WTC11 (cell line): ENCODE results near the gene LEUTX.

Source experiments
- SP1 ChIP-seq: sonication (generic); formaldehyde crosslinking; conservative IDR thresholded peaks from 2 replicates; pipeline ENCODE4 v1.8.1; 2022; ENCODE audit warnings: missing genetic modification reagents
- USF2 ChIP-seq: sonication (generic); formaldehyde crosslinking; IDR thresholded peaks from 2 replicates; pipeline ENCODE4 v1.8.1; 2023; ENCODE audit warnings: mild to moderate bottlenecking, missing genetic modification reagents, moderate library complexity
- ZNF317 ChIP-seq: sonication (generic); formaldehyde crosslinking; IDR thresholded peaks from 2 replicates; pipeline ENCODE4 v1.8.1; 2023; ENCODE audit warnings: low read depth, mild to moderate bottlenecking, moderate library complexity, missing genetic modification reagents, borderline replicate concordance
- TF ChIP-seq, protein P1 (sequence below): fragments of 200-600 bp; IDR thresholded peaks from 2 replicates; pipeline ENCODE4 v1.8.0; 2022; ENCODE audit warnings: antibody characterized with exemption

GRCh38 chr19:39830847-39831246, 52.2 kb downstream of the LEUTX start:
- TF ChIP-seq, protein P1, sequence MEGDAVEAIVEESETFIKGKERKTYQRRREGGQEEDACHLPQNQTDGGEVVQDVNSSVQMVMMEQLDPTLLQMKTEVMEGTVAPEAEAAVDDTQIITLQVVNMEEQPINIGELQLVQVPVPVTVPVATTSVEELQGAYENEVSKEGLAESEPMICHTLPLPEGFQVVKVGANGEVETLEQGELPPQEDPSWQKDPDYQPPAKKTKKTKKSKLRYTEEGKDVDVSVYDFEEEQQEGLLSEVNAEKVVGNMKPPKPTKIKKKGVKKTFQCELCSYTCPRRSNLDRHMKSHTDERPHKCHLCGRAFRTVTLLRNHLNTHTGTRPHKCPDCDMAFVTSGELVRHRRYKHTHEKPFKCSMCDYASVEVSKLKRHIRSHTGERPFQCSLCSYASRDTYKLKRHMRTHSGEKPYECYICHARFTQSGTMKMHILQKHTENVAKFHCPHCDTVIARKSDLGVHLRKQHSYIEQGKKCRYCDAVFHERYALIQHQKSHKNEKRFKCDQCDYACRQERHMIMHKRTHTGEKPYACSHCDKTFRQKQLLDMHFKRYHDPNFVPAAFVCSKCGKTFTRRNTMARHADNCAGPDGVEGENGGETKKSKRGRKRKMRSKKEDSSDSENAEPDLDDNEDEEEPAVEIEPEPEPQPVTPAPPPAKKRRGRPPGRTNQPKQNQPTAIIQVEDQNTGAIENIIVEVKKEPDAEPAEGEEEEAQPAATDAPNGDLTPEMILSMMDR, result no peak
- no peak for TF ChIP-seq USF2 (CRISPR knock-in tag)
- no peak for TF ChIP-seq SP1 (CRISPR knock-in tag)
- no peak for TF ChIP-seq ZNF317 (CRISPR knock-in tag)
